SH-SY5Y (cell line): ENCODE measurements around the gene STT3B.

Source experiments
- GATA2 ChIP-seq: IDR thresholded peaks from 2 replicates; pipeline ENCODE4 v1.6.1; 2011; ENCODE audit warnings: mild to moderate bottlenecking, low read depth, low read length
- GATA3 ChIP-seq: IDR thresholded peaks from 2 replicates; pipeline ENCODE4 v1.6.1; 2011; ENCODE audit warnings: low read depth, mild to moderate bottlenecking, low read length, moderate library complexity

- TF ChIP-seq GATA3 (no peak), GATA2 (no peak)
Observed at GRCh38 chr3:31550452-31551251, 17.9 kb downstream of the STT3B start.
